Neutrophil (primary cell): ENCODE data around the gene RALA.
"Not testable (repeated sequence)": the region's sequence is repeated elsewhere in the genome, so short reads cannot be mapped to it uniquely, and the experiment has no call there.

Experiments used
- H3K27ac ChIP-seq: fragments of 200-600 bp; sonication (generic); 2 replicates; pipeline ENCODE4 v1.5.1; 2016; ENCODE audit warnings: mild to moderate bottlenecking, moderate library complexity
- H3K27me3 ChIP-seq: fragments of 200-600 bp; sonication (generic); 2 replicates; pipeline ENCODE4 v1.6.0; 2016; ENCODE audit warnings: mild to moderate bottlenecking
- H3K36me3 ChIP-seq: fragments of 200-600 bp; sonication (generic); 2 replicates; pipeline ENCODE4 v1.5.1; 2017
- H3K4me1 ChIP-seq, 2 experiments: fragments of 200-600 bp in 1 of 2; sonication (generic) in 1 of 2; 1 replicate in 1 of 2; 2 replicates in 1 of 2; pipeline versions ENCODE4 v1.5.1 to v1.6.1; 2013 to 2016; ENCODE audit warnings: low read depth in 1 of 2, low read length in 1 of 2, mild to moderate bottlenecking in 1 of 2, moderate library complexity in 1 of 2; ENCODE audit not compliant: control insufficient read depth in 1 of 2, insufficient read depth in 1 of 2
- H3K4me3 ChIP-seq, 2 experiments: fragments of 200-600 bp in 1 of 2; sonication (generic) in 1 of 2; 1 replicate in 1 of 2; 2 replicates in 1 of 2; pipeline ENCODE4 v1.5.1; 2013 to 2016; ENCODE audit warnings: low read depth in 1 of 2, low read length in 1 of 2, mild to moderate bottlenecking in 1 of 2, moderate library complexity in 1 of 2
- H3K9me3 ChIP-seq: fragments of 200-600 bp; sonication (generic); 2 replicates; pipeline ENCODE4 v1.5.1; 2016
- TF ChIP-seq, protein P1 (sequence below): fragments of 200-600 bp; sonication (generic); IDR thresholded peaks from 2 replicates; pipeline ENCODE4 v1.5.1; 2016; ENCODE audit warnings: antibody characterized with exemption

Gene RALA

DNA sequence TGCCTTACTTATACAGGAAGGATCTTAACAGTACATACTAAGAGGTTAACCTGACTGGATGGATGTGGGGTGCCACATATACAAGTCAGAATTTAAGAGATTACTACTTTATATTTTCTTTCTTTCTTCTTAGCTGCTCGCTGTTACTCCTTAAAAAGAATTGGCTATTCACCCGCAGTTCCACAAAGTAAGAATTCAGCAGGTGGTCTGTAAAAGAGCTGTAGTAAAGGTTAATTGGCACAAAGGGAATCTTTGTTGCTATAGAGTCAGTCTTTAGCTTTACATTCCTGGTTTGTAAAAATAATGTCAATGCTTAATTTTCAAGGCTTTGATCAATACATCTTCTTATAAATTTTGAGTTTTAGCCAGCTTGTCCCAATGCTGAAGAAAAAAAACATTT, 43.2 kb downstream of the RALA start:
- H3K27ac ChIP-seq, result no peak overlapping the region
- TF ChIP-seq, protein P1, sequence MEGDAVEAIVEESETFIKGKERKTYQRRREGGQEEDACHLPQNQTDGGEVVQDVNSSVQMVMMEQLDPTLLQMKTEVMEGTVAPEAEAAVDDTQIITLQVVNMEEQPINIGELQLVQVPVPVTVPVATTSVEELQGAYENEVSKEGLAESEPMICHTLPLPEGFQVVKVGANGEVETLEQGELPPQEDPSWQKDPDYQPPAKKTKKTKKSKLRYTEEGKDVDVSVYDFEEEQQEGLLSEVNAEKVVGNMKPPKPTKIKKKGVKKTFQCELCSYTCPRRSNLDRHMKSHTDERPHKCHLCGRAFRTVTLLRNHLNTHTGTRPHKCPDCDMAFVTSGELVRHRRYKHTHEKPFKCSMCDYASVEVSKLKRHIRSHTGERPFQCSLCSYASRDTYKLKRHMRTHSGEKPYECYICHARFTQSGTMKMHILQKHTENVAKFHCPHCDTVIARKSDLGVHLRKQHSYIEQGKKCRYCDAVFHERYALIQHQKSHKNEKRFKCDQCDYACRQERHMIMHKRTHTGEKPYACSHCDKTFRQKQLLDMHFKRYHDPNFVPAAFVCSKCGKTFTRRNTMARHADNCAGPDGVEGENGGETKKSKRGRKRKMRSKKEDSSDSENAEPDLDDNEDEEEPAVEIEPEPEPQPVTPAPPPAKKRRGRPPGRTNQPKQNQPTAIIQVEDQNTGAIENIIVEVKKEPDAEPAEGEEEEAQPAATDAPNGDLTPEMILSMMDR, result no peak
- H3K9me3 ChIP-seq, result no peaks in the 10 kb centered on the region
- H3K4me3 ChIP-seq, result no peak overlapping the region
- H3K4me1 ChIP-seq, result no peaks in the 10 kb centered on the region
- no peaks in the 10 kb centered on the region for H3K36me3 ChIP-seq
- no peaks in the 10 kb centered on the region for H3K27me3 ChIP-seq

GRCh38 chr7:39667341-39667923, 44.1 kb downstream of the RALA start:
- Histone ChIP-seq H3K9me3 (no peaks in the 10 kb centered on the region), H3K27ac (no peak overlapping the region), H3K4me3 (no peak overlapping the region), H3K36me3 (no peaks in the 10 kb centered on the region), H3K27me3 (no peaks in the 10 kb centered on the region), H3K4me1 (no peaks in the 10 kb centered on the region)
- TF ChIP-seq, protein P1, result no peak

DNA sequence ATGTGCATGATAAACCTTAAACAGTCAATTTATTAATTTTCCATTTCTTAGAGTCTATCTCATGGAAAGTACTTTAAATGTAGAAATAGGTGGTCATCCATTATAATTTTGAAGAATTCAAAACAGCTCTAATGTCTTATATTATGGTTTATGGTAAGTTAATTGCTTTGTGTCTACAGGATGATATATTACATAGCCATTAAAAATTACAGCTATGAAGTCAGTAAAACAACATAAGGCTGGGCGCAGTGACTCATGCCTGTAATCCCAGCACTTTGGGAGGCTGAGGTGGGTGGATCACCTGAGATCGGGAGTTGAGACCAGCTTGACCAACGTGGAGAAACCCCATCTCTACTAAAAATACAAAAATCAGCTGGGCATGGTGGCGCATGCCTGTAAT, 44.9 kb downstream of the RALA start:
- H3K36me3 ChIP-seq, H3K27ac ChIP-seq, H3K9me3 ChIP-seq, H3K4me1 ChIP-seq, H3K27me3 ChIP-seq, H3K4me3 ChIP-seq: not testable (repeated sequence)

GRCh38 chr7:39670052-39670451, 46.7 kb downstream of the RALA start:
- H3K27me3 ChIP-seq, result no peaks in the 10 kb centered on the region
- no peak overlapping the region for H3K4me3 ChIP-seq
- TF ChIP-seq, protein P1, result no peak
- no peaks in the 10 kb centered on the region for H3K9me3 ChIP-seq
- no peak overlapping the region for H3K27ac ChIP-seq
- no peaks in the 10 kb centered on the region for H3K36me3 ChIP-seq
- no peaks in the 10 kb centered on the region for H3K4me1 ChIP-seq

- H3K9me3 ChIP-seq, result no peaks in the 10 kb centered on the region
- H3K4me1 ChIP-seq, result no peaks in the 10 kb centered on the region
- TF ChIP-seq, protein P1, result no peak
- H3K27me3 ChIP-seq, result no peaks in the 10 kb centered on the region
- no peak overlapping the region for H3K27ac ChIP-seq
- no peak overlapping the region for H3K4me3 ChIP-seq
- H3K36me3 ChIP-seq, result no peaks in the 10 kb centered on the region
Observed at GRCh38 chr7:39670934-39671333, 47.6 kb downstream of the RALA start.

DNA sequence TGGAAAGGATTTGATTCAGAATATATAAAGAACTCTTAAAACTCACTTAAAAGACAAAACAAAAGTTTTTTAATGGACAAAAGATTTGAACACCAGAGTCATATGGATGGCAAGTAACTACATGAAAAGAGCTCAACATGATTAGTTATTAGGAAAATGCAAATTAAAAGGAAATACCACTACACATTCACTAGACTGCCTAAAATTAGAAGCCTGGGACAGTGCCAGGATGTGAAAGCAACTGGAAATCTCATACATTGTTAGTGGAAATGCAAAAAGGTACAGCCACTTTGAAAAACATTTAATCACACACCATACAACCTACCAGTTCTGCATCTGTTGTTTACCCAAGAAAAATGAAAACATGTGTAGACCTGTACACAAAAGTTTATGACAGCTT, 48.8 kb downstream of the RALA start:
- H3K36me3 ChIP-seq, result no peaks in the 10 kb centered on the region
- H3K4me1 ChIP-seq, result no peaks in the 10 kb centered on the region
- no peak overlapping the region for H3K27ac ChIP-seq
- H3K27me3 ChIP-seq, result no peaks in the 10 kb centered on the region
- no peaks in the 10 kb centered on the region for H3K9me3 ChIP-seq
- TF ChIP-seq, protein P1, result no peak
- no peak overlapping the region for H3K4me3 ChIP-seq
